NT2/D1 (cell line): ENCODE results near the gene CYP2R1.

ENCODE experiments used
- SUZ12 ChIP-seq: IDR thresholded peaks from 2 replicates; pipeline ENCODE4 v1.6.1; 2011; ENCODE audit not compliant: insufficient read length, insufficient read depth; ENCODE audit errors: extremely low read depth
- YY1 ChIP-seq: IDR thresholded peaks from 2 replicates; pipeline ENCODE4 v1.6.1; 2011; ENCODE audit not compliant: insufficient read length, insufficient read depth
- ZNF274 ChIP-seq: IDR thresholded peaks from 2 replicates; pipeline ENCODE4 v1.6.1; 2011; ENCODE audit warnings: mild to moderate bottlenecking, low read depth, low read length

DNA sequence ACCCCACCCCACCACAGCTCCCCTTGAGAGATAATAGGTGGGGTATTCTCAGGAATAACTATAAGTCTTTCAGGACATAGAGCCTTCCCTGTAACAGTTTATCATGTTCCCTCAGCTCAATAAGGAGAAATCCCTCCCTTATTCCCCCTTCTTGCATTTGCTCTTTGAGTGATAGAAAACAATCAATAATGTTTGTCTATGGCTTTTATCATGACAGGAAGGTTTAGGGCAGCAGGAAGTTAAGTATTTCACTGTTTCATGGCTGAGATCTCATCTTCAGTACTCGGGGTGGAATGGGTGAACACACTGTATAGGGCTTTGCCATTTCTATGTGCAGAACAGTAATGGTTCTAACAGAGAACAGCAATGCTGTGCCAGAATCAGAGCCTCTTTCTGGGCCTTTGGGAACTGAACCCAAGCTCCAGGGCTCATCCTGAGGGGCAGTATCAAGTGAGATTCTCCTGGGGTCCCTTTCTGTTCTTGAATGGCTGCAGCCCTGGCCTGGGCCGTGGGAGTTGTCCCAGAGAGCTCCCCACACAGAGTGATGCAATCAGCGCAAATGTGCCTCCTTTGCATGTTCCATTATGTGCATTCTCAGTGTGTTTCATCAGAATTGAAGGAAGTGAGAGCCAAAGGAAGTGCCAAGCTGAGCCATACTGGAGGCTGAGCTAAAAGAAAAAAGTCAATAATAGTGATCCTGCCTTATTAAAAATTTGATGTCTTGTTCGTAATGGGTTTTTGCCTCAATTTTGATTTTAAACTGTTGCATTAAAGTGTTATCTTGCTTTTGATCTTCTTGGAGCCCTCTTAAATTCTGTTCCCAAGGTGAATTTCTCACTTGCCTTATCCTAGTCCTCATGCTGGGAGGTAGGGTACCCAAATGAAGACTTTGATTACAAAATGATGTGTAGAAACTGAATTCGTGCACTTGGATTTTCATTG, 2.9 kb upstream of the CYP2R1 start:
- TF ChIP-seq ZNF274 (no peak), SUZ12 (no peak), YY1 (no peak)
